ENCODE measurements around the gene CAMTA1.

The CAMTA1 gene

DNA sequence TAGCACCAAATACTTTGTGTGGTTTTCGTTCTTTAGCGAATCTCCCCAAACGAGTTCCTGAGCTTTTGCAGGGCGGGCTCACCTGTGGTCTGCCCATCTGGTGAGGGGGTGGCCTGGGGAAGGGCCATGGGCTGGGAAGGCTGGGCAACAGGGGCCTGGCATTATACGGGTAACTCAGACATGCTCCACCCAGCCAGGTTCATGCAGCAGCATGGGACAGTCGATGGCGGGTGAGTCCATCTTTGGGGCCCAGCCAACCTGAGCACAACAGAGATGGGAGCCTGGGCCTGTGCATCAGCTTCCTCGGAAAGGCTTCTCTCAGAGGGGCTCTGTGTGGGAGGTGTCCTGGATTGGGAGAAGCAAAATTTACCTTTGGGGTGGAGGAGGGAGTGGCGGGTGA lies 302.6 kb downstream of the CAMTA1 start:
- no peak for TF ChIP-seq ESRRG (CRISPR knock-in tag; IDR thresholded peaks at IDR 0.05)
- no peak for TF ChIP-seq ZNF8 (CRISPR knock-in tag; IDR thresholded peaks at IDR 0.05)
- TF ChIP-seq ZFP3 (CRISPR knock-in tag; IDR thresholded peaks at IDR 0.05): no peak
- TF ChIP-seq, protein P1, sequence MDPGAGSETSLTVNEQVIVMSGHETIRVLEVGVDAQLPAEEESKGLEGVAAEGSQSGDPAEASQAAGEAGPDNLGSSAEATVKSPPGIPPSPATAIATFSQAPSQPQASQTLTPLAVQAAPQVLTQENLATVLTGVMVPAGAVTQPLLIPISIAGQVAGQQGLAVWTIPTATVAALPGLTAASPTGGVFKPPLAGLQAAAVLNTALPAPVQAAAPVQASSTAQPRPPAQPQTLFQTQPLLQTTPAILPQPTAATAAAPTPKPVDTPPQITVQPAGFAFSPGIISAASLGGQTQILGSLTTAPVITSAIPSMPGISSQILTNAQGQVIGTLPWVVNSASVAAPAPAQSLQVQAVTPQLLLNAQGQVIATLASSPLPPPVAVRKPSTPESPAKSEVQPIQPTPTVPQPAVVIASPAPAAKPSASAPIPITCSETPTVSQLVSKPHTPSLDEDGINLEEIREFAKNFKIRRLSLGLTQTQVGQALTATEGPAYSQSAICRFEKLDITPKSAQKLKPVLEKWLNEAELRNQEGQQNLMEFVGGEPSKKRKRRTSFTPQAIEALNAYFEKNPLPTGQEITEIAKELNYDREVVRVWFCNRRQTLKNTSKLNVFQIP (CRISPR knock-in tag; IDR thresholded peaks at IDR 0.05; ENCODE audit: borderline replicate concordance, low read depth): no peak
- TF ChIP-seq PATZ1 (CRISPR knock-in tag; IDR thresholded peaks at IDR 0.05; ENCODE audit: borderline replicate concordance): no peak
- TF ChIP-seq BACH2 (CRISPR knock-in tag; IDR thresholded peaks at IDR 0.05; ENCODE audit: borderline replicate concordance): no peak
- TF ChIP-seq, protein P2, sequence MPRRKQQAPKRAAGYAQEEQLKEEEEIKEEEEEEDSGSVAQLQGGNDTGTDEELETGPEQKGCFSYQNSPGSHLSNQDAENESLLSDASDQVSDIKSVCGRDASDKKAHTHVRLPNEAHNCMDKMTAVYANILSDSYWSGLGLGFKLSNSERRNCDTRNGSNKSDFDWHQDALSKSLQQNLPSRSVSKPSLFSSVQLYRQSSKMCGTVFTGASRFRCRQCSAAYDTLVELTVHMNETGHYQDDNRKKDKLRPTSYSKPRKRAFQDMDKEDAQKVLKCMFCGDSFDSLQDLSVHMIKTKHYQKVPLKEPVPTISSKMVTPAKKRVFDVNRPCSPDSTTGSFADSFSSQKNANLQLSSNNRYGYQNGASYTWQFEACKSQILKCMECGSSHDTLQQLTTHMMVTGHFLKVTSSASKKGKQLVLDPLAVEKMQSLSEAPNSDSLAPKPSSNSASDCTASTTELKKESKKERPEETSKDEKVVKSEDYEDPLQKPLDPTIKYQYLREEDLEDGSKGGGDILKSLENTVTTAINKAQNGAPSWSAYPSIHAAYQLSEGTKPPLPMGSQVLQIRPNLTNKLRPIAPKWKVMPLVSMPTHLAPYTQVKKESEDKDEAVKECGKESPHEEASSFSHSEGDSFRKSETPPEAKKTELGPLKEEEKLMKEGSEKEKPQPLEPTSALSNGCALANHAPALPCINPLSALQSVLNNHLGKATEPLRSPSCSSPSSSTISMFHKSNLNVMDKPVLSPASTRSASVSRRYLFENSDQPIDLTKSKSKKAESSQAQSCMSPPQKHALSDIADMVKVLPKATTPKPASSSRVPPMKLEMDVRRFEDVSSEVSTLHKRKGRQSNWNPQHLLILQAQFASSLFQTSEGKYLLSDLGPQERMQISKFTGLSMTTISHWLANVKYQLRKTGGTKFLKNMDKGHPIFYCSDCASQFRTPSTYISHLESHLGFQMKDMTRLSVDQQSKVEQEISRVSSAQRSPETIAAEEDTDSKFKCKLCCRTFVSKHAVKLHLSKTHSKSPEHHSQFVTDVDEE (CRISPR knock-in tag; IDR thresholded peaks at IDR 0.05): no peak
- no peak for TF ChIP-seq TOX (CRISPR knock-in tag; IDR thresholded peaks at IDR 0.05; ENCODE audit: borderline replicate concordance)
- TF ChIP-seq ZNF565 (CRISPR knock-in tag; conservative IDR thresholded peaks at IDR 0.05; ENCODE audit: low read depth): no peak
- TF ChIP-seq ISL1 (CRISPR knock-in tag; IDR thresholded peaks at IDR 0.05): no peak
- TF ChIP-seq, protein P3, sequence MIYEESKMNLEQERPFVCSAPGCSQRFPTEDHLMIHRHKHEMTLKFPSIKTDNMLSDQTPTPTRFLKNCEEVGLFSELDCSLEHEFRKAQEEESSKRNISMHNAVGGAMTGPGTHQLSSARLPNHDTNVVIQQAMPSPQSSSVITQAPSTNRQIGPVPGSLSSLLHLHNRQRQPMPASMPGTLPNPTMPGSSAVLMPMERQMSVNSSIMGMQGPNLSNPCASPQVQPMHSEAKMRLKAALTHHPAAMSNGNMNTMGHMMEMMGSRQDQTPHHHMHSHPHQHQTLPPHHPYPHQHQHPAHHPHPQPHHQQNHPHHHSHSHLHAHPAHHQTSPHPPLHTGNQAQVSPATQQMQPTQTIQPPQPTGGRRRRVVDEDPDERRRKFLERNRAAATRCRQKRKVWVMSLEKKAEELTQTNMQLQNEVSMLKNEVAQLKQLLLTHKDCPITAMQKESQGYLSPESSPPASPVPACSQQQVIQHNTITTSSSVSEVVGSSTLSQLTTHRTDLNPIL (CRISPR knock-in tag; IDR thresholded peaks at IDR 0.05; ENCODE audit: low read depth): no peak
- TF ChIP-seq PPARA (CRISPR knock-in tag; IDR thresholded peaks at IDR 0.05; ENCODE audit: borderline replicate concordance): no peak
- no peak for TF ChIP-seq ZFP30 (CRISPR knock-in tag; IDR thresholded peaks at IDR 0.05)
- no peak for TF ChIP-seq OSR1 (CRISPR knock-in tag; IDR thresholded peaks at IDR 0.05)
- no peak for TF ChIP-seq ZNF70 (CRISPR knock-in tag; IDR thresholded peaks at IDR 0.05)
- no peak for TF ChIP-seq TCF4 (CRISPR knock-in tag; IDR thresholded peaks at IDR 0.05; ENCODE audit: borderline replicate concordance)
- no peak for TF ChIP-seq RARB (CRISPR knock-in tag; IDR thresholded peaks at IDR 0.05)
- TF ChIP-seq, protein P4, sequence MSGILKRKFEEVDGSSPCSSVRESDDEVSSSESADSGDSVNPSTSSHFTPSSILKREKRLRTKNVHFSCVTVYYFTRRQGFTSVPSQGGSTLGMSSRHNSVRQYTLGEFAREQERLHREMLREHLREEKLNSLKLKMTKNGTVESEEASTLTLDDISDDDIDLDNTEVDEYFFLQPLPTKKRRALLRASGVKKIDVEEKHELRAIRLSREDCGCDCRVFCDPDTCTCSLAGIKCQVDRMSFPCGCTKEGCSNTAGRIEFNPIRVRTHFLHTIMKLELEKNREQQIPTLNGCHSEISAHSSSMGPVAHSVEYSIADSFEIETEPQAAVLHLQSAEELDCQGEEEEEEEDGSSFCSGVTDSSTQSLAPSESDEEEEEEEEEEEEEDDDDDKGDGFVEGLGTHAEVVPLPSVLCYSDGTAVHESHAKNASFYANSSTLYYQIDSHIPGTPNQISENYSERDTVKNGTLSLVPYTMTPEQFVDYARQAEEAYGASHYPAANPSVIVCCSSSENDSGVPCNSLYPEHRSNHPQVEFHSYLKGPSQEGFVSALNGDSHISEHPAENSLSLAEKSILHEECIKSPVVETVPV (CRISPR knock-in tag; IDR thresholded peaks at IDR 0.05): no peak
- TF ChIP-seq SNAI2 (CRISPR knock-in tag; IDR thresholded peaks at IDR 0.05): no peak
- no peak for ATAC-seq

GRCh38 chr1:7089497-7089896 lies 304.2 kb downstream of the CAMTA1 start:
- no peak for TF ChIP-seq ISL1 (CRISPR knock-in tag; IDR thresholded peaks at IDR 0.05)
- TF ChIP-seq, protein P3 (CRISPR knock-in tag; IDR thresholded peaks at IDR 0.05; ENCODE audit: low read depth): no peak
- no peak for TF ChIP-seq ZFP30 (CRISPR knock-in tag; IDR thresholded peaks at IDR 0.05)
- no peak for TF ChIP-seq CSDC2 (CRISPR knock-in tag; IDR thresholded peaks at IDR 0.05)
- TF ChIP-seq, protein P2 (CRISPR knock-in tag; IDR thresholded peaks at IDR 0.05): no peak
- TF ChIP-seq ZNF565 (CRISPR knock-in tag; conservative IDR thresholded peaks at IDR 0.05; ENCODE audit: low read depth): no peak
- no peak for TF ChIP-seq TOX (CRISPR knock-in tag; IDR thresholded peaks at IDR 0.05; ENCODE audit: borderline replicate concordance)
- ATAC-seq: no peak
